NCI-H2196 treated with DMSO at 0.1 percent for 48 hours (cell line): ENCODE measurements around the gene PKN1.
"Not testable (repeated sequence)": the region's sequence is repeated elsewhere in the genome, so short reads cannot be mapped to it uniquely, and the experiment has no call there.

Experiments
- DNase-seq: peaks from one replicate; lab custom pipeline; 2025; ENCODE audit not compliant: unreplicated experiment; lab: John Stamatoyannopoulos, UW

The PKN1 gene

GRCh38 chr19:14428882-14429416 lies 4.2 kb upstream of the PKN1 start:
- DNase-seq = no peak

- no peak for DNase-seq
Observed at GRCh38 chr19:14430712-14431111, 2.4 kb upstream of the PKN1 start.

DNA sequence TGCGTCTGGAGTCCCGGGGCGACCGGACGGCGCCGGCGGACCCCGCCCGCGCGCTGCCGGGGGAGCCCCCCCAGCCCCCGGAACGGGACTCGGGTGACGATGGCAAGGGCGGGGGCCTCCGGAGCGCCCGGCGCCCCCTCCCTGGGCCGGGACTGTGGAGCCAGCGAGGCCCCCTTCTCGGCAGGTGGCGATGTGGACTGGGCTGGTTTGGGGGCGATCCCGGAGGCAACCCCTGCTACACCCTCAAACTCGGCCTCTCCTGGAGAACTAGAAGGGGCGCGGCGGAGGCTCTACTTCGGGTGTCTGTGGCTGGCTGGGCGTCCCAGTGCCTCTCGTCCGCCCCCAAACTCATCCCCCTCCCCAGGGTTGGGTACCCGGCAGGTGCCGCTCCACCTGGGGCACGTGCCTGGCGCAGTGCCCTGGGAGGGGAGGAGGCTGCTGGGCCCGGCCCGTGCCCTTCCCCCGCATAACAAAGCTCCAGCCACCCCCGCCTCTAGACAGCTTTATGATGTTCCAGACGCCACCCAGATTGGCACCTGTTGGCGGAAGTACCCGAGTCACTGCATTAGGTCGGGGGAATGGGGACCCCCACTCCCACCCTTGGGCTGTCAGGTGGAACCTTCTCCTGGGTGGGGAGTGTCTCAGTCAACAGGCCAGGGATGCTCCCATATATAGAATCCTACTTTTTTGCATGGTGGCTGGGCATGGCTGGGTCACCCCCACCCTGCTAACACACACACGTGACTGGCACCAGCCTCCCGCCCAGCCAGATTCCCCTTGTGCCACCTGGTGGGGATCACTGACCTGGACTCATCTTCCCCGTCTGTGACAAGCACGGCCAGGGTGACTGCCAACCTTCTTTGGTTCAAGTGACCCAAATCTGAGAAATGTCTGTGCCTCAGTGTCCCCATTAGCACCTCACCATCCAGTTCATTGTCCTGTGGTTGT lies 722 bp downstream of the PKN1 start:
- peak; percentile 68 for DNase-seq

- no peak for DNase-seq
Observed at GRCh38 chr19:14434543-14435319, 1.6 kb downstream of the PKN1 start.

- no peak for DNase-seq
Observed at GRCh38 chr19:14435320-14436050, 2.4 kb downstream of the PKN1 start.

DNA sequence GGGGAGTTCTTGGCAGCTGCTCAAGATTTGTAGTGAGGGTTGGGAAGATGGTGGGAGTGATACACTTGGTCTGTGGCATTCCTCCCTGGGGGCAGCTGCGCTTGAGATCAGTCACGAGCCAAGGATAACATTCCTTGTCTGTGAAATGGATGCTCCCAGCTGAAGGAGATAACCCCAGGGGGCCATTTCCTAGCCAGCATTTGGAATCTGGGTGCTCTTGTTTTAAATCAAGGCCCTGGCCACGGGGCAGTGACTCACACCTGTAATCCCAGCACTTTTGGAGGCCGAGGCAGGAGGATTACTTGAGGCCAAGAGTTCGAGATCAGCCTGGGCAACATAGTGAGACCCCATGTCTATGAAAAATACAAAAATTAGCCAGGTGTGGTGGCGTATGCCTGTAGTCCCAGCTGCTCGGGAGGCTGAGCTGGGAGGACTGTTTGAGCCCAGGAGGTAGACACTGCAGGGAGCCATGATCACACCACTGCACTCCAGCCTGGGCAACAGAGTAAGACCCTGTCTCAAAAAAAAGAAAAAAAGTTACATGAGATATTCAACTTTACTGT lies 4.6 kb downstream of the PKN1 start:
- DNase-seq = no peak

GRCh38 chr19:14439014-14439413 lies 5.9 kb downstream of the PKN1 start:
- no peak for DNase-seq

GRCh38 chr19:14440049-14440448 lies 6.9 kb downstream of the PKN1 start:
- DNase-seq = no peak

GRCh38 chr19:14441041-14441938 lies 8.2 kb downstream of the PKN1 start:
- DNase-seq = no peak

- no peak for DNase-seq
Observed at GRCh38 chr19:14442891-14443631, 10.0 kb downstream of the PKN1 start.

DNA sequence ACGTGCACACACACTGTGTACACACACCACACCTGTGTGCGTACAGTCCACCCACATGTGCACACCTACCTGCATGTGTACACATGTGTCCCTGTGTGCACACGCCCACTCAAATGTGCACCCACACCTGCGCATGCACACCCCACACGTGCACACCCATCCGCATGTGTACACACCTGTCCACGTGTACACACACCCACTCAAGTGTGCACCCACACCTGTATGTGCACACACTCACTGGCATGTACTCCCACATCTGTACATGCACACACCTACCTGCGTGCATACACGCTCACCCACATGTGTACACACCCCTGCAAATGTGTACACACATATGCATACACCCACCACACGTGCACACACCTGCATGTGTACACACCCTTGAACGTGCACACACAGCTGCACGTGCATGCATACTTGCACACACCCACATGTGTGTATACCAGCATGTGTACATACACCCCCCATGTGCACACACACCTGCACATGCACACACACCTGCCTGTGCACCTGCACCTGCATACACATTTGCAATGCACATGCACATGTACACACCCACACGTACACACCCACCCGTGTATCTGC lies 10.6 kb downstream of the PKN1 start:
- no peak for DNase-seq

DNA sequence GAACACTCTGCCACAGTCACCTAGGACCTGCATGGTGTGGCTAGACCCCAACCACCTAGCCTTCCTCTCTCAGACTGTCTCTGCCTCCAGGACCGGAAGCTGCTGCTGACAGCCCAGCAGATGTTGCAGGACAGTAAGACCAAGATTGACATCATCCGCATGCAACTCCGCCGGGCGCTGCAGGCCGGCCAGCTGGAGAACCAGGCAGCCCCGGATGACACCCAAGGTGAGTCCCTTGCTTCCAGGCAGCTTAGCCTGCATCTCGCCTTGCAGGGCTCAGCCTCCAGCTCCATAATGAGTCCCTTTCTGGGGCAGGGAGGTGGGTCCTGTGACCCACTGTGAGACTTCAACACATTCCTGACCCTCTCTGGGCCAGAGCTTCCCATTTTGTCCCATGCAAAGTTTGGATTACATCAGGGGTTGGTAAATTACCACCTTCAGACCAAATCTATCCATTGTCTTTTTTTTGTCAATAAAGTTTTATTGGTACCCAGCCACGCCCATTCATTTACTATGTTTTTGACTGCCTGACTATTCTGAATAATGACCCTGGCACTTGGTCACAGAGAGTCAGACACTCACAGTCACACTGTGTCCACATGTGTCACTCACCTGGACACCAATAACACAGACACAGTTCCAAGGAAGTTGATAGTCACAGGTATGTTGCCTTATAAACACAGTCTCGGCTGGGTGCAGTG lies 13.4 kb downstream of the PKN1 start:
- DNase-seq = no peak

GRCh38 chr19:14449321-14449720 lies 16.2 kb downstream of the PKN1 start:
- no peak for DNase-seq

- DNase-seq = peak; percentile 9
Observed at GRCh38 chr19:14450168-14450874, 17.2 kb downstream of the PKN1 start.

DNA sequence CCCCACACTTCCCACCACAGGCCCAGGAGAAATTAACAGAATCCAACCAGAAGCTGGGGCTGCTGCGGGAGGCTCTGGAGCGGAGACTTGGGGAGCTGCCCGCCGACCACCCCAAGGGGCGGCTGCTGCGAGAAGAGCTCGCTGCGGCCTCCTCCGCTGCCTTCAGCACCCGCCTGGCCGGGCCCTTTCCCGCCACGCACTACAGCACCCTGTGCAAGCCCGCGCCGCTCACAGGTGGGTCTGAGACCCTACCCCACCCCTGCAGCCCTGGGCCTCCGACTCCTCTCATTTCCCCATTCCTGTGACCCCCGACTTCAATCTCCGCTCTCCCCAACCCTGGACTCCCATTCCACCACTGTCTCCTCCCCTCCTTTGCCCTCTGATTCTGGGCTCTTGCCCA lies 17.8 kb downstream of the PKN1 start:
- DNase-seq = no peak

GRCh38 chr19:14452303-14452702 lies 19.2 kb downstream of the PKN1 start:
- not testable (repeated sequence) for DNase-seq

DNA sequence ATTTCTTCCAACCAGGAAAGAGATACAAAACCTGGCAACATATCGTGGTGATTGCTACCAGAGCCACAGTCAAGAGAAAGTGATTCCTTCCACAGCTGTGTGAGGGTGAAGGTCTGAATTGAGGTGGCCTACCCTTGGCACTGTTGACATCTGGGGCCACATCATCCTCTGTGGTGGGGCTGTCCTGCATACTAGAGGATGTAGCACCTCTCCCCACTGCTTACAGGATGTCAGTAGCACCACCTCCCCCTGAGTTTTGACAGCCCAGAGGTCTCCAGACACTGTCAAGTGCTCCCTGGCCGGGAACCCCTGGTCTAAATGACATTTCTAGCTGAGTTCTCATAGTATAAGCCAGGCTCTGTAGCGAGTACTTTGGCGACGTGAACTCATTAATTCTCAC lies 26.6 kb downstream of the PKN1 start:
- DNase-seq = no peak

DNA sequence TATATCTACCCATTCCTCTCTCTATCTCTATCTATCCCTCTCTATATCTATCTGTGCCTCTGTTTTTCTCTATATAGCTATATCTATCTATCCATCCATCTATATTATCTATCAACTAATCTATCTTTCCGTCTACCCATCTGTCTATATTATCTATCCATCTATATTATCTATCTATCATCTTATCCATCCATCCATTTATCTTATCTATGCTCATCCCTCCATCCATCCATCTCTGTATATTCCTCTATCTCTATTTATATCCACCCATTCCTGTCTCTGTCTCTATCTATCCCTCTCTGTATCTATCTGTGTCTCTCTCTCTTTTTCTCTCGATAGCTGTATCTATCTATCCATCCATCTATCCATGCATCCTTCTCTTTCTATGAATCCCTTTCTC lies 27.8 kb downstream of the PKN1 start:
- no peak for DNase-seq
